Measurements from ENCODE around the gene SLC8A1.

Gene SLC8A1

DNA sequence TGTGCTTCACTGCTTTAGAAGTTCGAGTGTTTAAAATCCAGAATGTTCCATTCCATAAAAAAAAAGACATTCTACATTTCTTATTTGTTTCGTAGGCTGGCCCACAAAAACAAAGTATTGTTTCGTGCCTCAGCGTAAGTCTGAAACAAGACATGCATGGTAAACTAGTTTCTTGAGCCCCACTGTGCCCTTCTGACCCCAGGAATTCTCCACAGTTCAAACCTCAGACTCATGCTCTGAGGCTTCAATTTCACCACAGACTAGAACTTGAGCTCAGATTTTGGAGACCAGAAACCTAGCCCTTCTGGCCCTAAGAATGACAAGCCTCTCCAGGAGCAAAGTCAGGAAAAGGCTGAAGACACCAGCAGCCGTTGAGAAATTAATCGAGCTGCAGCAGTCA is 151.5 kb downstream of the SLC8A1 start:
- Histone ChIP-seq H3K9ac (ENCODE audit: low read depth, low read length, poor library complexity, severe bottlenecking) (no peak overlapping the region), H3K79me2 (ENCODE audit: insufficient read depth, low read length) (no peaks in the 10 kb centered on the region), H2AFZ (ENCODE audit: low read length) (no peak overlapping the region), H3K27me3 (ENCODE audit: insufficient read depth, low read length, poor library complexity, severe bottlenecking) (no peaks in the 10 kb centered on the region), H3K4me3 (ENCODE audit: low read length, poor library complexity, severe bottlenecking) (no peak overlapping the region), H3K9me3 (ENCODE audit: insufficient read depth, low read depth, low read length) (no peaks in the 10 kb centered on the region), H3F3A (ENCODE audit: low read depth) (no peaks in the 10 kb centered on the region), H4K20me1 (ENCODE audit: insufficient read depth, low read length, poor library complexity, severe bottlenecking) (no peaks in the 10 kb centered on the region), H3K9me2 (replicated peaks; ENCODE audit: low read depth, low read length) (no peaks in the 10 kb centered on the region), H3K36me3 (ENCODE audit: insufficient read depth, low read length) (no peaks in the 10 kb centered on the region), H3K4me2 (ENCODE audit: low read depth, low read length, poor library complexity, severe bottlenecking) (no peak overlapping the region), H3K4me1 (ENCODE audit: insufficient read depth, low read length, poor library complexity, severe bottlenecking) (no peaks in the 10 kb centered on the region)
- TF ChIP-seq CTCF (conservative IDR thresholded peaks at IDR 0.05; ENCODE audit: low read length), result no peak
- TF ChIP-seq EZH2phosphoT487 (IDR thresholded peaks at IDR 0.05; ENCODE audit: borderline replicate concordance), result no peak

DNA sequence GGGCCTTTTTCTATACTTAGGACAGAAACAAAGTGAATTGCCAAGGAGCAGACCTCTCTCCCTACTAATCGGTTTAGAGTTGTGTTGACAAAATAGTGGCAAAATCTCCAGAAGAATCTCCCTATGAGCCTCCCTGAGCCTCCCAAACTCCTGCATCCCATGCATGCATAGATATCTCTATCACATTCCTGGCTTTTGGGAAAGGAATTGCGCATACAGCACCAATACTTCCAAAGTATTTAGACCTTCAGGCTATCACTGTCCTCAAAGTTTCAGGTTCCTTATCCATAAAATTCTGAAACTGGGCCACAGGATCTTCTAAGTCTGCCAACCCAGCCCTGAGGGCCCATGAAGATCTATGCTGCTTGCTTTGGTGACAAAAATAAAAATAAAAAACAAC is 152.1 kb downstream of the SLC8A1 start:
- H2AFZ ChIP-seq (ENCODE audit: low read length), result no peak overlapping the region
- no peaks in the 10 kb centered on the region for H3K9me2 ChIP-seq (replicated peaks; ENCODE audit: low read depth, low read length)
- no peaks in the 10 kb centered on the region for H3K9me3 ChIP-seq (ENCODE audit: insufficient read depth, low read depth, low read length)
- no peaks in the 10 kb centered on the region for H3K4me1 ChIP-seq (ENCODE audit: insufficient read depth, low read length, poor library complexity, severe bottlenecking)
- no peaks in the 10 kb centered on the region for H3K36me3 ChIP-seq (ENCODE audit: insufficient read depth, low read length)
- H4K20me1 ChIP-seq (ENCODE audit: insufficient read depth, low read length, poor library complexity, severe bottlenecking), result no peaks in the 10 kb centered on the region
- TF ChIP-seq CTCF (conservative IDR thresholded peaks at IDR 0.05; ENCODE audit: low read length) (no peak), EZH2phosphoT487 (IDR thresholded peaks at IDR 0.05; ENCODE audit: borderline replicate concordance) (no peak)
- H3K79me2 ChIP-seq (ENCODE audit: insufficient read depth, low read length), result no peaks in the 10 kb centered on the region
- no peak overlapping the region for H3K9ac ChIP-seq (ENCODE audit: low read depth, low read length, poor library complexity, severe bottlenecking)
- no peaks in the 10 kb centered on the region for H3K27me3 ChIP-seq (ENCODE audit: insufficient read depth, low read length, poor library complexity, severe bottlenecking)
- no peak overlapping the region for H3K4me3 ChIP-seq (ENCODE audit: low read length, poor library complexity, severe bottlenecking)
- H3K4me2 ChIP-seq (ENCODE audit: low read depth, low read length, poor library complexity, severe bottlenecking), result no peak overlapping the region
- no peaks in the 10 kb centered on the region for H3F3A ChIP-seq (ENCODE audit: low read depth)

DNA sequence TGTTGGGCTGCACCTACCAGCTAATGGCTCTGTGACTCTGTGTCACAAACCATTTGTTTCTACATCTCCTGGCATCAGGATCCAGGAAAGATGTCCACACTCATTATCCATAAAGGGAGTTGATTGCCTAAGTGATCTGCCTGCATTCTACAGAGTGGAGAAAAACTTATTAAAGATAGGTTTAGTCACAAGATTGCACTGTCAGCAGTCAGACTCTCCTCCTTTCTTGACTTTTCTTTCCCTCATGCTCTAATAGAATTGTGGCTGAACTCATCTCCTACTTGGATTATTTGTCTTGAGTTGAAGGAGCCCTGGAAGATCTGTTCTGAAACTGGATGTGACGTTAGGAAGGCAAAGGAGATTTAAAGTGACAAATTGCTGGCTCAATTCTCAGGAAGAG is 152.7 kb downstream of the SLC8A1 start:
- Histone ChIP-seq H3K9me3 (ENCODE audit: insufficient read depth, low read depth, low read length) (no peaks in the 10 kb centered on the region), H3K79me2 (ENCODE audit: insufficient read depth, low read length) (no peaks in the 10 kb centered on the region), H3K4me2 (ENCODE audit: low read depth, low read length, poor library complexity, severe bottlenecking) (no peak overlapping the region), H3K4me1 (ENCODE audit: insufficient read depth, low read length, poor library complexity, severe bottlenecking) (no peaks in the 10 kb centered on the region), H4K20me1 (ENCODE audit: insufficient read depth, low read length, poor library complexity, severe bottlenecking) (no peaks in the 10 kb centered on the region), H3K9ac (ENCODE audit: low read depth, low read length, poor library complexity, severe bottlenecking) (no peak overlapping the region), H3K27me3 (ENCODE audit: insufficient read depth, low read length, poor library complexity, severe bottlenecking) (no peaks in the 10 kb centered on the region), H3F3A (ENCODE audit: low read depth) (no peaks in the 10 kb centered on the region), H3K36me3 (ENCODE audit: insufficient read depth, low read length) (no peaks in the 10 kb centered on the region), H2AFZ (ENCODE audit: low read length) (no peak overlapping the region), H3K4me3 (ENCODE audit: low read length, poor library complexity, severe bottlenecking) (no peak overlapping the region), H3K9me2 (replicated peaks; ENCODE audit: low read depth, low read length) (no peaks in the 10 kb centered on the region)
- TF ChIP-seq CTCF (conservative IDR thresholded peaks at IDR 0.05; ENCODE audit: low read length), result no peak
